HG03060 (cell line): ENCODE measurements around the gene DLX3.

Experiments
- ATAC-seq: cut with Tn5 transposase; IDR thresholded peaks from one replicate; pipeline ENCODE4 v1.9.1; 2021; ENCODE audit warnings: low read depth, moderate number of reproducible peaks; ENCODE audit not compliant: unreplicated experiment

Gene DLX3

DNA sequence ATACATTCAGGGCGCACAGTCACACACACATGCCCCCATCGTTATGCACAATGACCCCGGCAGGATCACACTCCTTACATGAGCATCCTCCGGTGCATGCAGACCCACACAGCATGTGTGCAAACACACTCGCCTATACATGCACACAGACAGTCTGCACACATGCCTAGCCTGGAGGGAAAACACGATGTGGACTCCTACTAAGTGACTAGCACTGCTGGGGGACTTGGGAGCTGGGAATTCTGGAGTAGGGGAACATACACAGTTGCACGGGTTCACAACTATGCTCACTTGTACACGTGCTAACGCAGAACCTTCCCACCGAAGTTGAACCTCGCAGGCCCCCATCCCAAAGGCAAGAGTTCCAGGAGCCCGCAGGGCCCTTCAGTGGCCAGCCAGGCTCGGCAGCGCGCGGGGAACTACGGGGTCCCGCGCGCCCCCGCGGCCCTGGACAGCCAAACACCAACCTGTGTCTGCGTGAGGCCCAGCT, 2.0 kb downstream of the DLX3 start:
- no peak for ATAC-seq

DNA sequence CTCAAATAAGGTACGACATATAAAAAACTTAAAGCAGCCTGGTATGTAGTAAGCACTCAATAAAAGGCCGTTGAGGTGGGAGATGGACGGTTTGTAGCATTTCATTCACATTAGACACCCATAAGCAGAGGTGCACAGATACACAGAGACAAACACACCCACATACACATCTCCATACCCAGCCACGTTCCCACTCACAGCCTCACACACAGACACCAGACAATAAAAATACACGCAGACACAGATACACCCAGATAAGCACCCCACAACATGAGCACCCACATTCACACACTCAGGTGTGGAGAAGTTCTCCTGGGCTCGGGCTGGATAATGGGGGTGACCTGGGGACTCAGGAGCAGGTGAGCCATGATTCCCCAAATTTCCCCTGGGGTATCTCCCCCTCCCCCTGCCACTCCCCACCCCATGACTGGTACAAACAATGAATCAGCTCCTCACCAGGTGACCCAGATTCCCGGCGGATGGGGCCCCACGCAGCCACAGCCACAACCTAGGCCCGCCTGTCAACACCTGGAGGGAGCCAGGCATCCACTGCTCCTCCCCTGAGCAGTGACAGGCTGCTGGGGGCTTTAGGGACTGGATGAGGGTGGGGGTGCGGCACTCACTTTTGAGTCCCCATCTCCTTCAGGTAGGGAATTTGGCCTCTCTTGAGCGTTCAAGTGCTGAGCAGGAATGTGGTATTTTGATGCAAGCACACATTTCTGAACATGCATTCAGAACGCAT, 2.7 kb downstream of the DLX3 start:
- no peak for ATAC-seq

DNA sequence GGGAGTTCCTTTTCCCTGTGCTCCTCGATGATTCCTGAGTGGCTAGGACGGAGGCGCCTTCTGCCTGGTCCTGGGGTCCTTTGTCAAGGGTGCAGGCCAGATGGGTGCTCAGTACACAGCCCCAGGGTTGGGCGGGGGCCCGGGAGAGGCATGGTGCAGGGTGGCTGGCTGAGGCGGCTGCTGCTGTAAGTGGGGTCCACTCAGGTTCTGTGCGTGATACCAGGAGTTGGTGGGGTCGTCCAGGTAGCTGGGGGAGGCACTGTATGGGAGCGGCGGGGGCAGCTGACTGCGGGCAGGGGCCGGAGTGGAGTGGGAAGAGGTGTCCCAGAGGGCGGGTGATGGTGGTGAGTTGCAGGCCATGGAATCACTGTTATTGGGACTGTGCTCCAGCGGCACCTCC, 3.6 kb downstream of the DLX3 start:
- no peak for ATAC-seq

DNA sequence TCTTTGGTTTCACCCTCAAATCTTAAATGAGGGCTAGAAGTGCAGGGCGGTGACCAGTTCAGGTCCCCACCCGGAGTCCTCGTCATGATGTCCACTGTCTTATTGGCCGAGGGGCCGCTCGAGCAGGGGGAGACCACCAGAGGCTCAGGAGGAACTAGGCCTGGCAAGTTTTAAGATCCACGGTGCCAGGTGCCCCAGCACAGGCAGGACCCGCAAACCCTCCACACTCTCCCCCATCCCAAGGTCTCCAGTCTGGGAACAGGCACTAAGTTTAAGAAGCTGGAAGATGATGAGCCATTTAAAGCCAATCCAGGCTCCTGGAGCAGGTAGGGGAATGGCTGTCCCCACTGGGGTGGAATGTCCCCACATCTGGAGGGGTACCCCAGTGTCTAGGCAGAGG, 4.1 kb downstream of the DLX3 start:
- no peak for ATAC-seq

DNA sequence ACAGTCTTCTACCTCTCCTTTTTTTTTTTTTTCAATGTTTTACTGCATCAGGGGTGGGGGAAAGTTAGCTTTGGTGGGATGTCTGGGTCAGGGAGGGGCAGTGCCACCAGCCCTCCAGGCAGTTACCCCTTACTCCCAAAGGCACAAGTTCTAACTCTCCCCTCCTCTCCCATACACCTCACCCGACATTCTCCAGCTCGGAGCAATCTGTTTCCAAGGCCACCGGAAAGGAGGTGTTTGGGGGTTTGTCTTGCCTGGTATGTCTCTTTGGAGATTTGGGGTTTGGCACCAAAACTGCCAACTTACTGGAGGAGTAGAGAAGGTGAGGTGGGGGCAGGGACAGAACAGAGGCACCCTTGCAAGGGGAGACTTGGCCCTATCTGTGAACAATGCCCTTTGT, 4.7 kb downstream of the DLX3 start:
- no peak for ATAC-seq

DNA sequence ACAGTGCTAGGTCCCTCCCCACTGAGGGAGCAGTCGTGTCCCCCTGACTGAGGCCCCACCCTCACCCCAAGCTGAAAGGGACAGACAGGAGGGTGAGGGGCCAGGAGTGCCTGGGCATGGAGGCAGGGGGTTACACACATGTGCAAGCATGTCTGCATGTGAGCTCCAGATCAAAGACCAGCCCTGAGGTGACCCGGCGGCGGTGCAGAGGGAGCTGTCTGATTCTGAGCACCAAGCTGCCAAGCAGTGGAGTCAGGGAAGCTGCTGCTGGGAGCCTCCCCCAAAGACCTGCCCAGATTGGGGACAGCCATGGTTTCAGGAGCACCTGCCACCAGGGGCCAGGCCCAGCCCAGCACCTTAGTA, 5.5 kb downstream of the DLX3 start:
- no peak for ATAC-seq

DNA sequence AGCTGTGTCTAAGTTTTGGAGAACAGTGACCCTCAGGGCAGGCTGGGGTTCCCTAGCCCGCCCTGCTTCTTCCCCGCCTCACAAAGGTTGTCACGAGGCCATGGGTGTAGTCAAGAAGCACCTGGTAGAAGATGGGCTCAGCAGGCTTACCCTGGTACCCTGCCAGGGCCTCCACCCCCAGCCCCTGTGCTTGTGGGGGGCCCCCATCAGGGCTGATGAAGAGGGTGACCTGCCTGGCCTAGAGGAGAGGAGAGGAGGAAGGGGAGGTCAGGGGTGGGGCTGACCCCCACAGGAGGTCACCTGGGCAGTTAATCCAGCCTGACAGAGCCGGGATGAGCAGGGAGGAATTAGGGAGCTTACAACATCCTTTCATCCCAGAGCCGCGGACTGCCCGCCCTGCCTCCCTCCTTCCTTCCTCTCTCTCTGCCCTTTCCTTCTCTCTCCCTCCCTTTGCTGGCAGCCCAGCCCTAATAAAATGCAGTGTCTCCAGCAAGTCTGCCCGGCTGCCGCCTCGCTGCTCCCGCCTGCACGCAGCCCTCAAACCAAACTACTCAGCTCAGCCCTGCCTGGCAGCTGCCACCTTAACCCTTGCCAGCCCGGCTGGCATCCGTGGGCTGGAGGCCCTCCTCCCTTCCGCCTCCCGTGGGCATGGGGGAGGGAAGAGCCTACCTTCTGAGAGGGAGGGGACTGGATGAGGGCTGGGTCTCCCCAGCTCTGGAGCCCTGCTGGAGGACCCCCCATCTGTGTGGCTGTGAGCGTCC, 7.2 kb downstream of the DLX3 start:
- ATAC-seq, result no peak

DNA sequence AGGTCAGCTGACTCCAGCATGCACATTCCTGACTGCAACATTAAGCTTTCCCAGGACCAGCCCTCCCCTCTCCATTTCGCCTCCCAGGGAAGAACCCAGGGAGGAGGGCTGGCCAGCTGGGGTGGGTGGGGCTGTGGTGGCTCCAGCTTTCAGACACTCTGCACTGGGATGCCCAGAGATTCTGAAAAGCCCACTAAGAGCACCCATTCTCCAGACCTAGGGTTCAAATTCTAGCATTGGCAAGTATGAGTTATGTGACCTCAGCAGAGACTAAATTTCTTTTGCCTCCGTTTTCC, 7.8 kb downstream of the DLX3 start:
- no peak for ATAC-seq

DNA sequence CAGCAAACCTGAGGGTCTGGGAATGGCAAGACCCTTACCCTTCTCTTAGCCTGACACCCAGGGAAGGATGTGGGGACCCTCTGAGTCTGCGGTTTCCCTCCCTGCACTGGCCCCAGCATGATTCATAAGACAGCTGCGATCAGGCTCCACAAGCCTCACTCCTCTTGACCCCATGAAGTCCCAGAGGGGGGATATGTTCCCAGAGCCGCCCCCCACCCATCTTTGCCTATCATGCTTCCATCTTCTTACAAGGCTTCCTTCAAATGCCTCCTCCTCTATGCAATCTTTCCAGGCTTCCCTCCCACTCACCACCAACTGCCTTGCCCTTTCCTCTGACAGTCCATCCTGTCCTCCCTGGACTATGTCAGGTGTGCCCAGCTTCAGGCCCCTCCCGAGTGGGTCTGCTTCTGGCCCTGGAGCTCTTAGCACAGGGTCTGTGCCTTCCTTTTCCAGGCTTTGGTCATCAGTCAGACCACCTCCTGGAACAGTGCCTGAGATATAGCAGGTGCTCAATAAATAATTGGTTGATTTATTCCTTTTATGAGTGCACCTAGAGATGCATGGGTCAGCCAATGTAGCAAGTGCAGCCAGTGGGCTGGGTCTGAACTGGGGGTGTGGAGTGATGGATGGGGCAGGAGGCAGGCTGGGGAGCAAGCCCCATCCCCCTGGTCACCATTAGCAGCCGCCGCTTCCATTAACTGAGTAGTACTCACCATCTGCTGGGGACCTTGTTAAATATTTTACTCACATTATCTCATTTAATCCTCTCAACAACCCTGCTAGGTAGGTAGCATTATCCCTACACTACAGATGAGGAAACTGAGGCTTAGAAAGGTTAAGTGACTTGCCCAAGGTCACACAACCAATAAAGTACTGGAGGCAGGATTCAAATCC, 8.4 kb downstream of the DLX3 start:
- ATAC-seq, result no peak

DNA sequence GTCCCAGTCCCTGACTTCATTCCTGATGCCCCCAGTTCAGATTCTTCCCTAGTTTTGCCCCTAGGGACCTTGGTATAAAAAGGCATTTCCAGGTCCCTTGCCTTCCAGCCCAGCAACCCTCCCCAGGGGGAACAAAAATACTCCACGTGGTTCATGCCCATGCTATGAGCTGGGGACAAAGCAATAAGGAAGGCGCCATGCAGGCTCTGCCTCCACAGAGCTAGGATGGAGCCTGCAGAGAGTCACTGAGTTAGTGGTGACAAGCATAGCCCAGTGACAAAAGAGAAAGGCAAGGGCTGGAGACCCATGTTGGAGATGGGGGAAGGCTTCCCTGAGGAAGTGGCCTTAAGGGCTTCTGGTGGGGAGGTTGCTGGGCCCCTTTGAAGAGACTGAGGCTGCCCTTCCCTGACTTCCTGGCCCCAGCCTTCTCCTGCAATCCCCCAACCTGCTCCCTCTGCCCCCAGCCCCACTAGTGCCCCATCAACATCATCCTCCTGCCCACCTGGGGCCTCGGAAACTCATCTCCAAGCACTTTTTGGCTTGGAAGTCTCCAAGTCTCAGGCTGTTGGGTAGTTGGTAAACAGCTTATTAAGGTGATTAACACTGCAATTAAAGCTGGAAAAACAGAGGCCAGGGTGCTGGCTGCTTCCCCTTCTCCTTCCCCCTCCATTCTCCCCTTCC, 9.6 kb downstream of the DLX3 start:
- no peak for ATAC-seq

DNA sequence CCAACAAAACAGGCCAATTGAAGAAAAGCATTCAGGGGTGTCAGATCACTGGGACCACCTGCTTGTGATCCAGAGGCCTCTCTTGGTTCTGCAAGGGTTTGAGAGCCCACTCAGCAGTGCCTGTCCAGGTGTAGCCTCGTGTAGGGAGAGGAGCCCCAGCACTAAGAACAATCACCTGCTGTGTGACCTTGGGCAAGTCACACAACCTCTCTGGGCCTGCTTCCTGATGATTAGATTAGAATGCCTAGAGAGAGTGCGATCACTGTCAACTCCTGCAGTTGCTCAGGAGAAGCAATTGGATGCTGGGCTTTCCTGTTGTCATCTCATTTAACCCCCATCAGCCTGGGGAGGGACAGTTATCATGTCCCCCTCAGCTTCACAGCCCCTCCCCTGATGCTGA, 10.2 kb downstream of the DLX3 start:
- ATAC-seq, result no peak

DNA sequence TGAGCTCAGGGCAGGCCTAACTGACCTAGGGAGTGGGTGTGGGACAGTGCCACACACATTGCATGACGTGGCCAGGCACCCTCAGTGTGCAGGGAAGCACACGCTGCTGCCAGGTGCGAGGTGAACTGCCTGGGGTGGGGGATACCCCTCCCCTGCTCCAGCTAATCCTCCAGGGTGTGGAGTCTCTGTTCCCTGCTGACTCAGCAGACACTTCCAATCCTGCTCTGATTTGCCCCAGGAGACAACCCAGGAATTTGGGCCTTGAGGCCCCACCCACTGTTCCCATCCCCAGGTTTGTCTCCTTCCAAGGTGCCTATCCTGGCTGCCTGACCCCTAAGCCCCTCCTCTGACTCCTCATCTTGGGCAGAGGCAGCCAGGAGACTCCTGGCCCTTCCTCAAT, 10.7 kb downstream of the DLX3 start:
- no peak for ATAC-seq

DNA sequence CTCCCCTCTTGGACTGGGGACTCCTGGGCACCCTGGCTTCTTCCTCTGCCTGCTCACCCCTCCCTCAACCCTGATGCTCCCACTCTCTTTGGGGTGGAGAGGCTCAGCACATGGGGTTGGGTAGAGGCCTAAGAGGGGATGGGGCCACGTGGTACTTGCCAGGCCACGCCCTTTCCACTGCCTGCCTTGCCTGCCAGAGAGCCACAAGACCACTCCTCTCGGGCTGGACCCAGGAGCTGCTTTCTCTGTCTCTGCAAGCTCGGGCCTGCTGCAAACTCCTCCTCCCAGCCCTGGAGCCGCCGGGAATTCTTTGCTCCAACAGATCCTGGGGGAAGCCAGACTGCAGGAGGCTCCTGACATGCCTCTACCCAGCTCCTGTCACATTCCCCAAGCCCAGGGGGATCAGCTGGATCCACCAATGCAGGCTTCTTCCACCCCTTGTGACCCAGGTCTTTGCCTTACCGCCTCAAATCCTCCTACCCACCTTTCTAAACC, 14.3 kb downstream of the DLX3 start:
- ATAC-seq, result no peak

DNA sequence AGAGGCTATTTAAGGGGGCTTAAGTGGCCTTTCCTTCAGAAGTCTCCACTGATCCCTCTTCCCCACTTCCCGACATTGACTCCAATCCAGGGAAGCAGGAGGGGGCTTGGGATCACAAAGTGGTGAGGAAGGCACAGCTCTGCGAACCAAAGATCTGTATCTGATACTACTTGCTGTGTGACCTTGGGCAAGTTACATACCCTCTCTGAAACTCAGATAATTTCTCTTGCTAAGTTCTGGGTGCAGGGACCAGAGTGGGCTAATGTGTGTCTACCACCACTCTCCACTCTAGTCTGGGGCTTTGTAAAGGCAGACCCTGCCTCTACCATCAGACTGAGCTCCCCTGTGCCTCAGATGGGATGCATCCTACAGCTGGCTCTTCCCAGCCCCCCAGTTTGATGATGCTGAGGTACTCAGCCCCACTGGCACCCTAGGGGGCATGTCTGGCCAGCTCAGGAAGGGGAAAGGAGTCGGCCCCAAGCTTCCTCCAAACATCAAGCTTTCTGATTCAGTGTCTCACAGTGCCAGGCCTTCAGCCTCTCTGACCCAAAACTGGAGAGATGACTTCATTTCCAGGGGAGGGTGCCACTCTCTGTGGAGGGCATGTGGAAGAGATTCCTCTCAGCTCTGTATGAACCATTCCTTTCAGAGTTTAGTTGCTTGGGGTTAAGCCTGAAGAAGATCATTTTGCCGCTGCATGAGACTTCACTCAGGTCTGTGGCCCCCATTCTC, 15.1 kb downstream of the DLX3 start:
- ATAC-seq, result no peak

DNA sequence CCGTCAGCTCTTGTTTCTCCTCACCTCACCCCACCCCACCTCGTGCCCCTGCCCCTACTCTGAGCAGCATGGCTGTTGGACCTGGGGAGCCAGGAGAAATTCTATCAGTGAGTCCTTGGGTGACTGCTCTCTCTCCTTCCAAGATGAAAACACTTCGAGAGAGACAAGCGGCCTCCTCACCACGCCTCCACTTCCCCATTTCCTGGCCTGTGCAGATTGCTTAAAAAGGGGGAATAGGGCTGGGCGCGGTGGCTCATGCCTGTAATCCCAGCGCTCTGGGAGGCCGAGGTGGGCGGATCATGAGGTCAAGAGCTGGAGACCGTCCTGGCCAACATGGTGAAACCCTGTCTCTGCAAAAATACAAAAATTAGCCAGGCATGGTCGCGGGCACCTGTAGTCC, 16.5 kb downstream of the DLX3 start:
- no peak for ATAC-seq

DNA sequence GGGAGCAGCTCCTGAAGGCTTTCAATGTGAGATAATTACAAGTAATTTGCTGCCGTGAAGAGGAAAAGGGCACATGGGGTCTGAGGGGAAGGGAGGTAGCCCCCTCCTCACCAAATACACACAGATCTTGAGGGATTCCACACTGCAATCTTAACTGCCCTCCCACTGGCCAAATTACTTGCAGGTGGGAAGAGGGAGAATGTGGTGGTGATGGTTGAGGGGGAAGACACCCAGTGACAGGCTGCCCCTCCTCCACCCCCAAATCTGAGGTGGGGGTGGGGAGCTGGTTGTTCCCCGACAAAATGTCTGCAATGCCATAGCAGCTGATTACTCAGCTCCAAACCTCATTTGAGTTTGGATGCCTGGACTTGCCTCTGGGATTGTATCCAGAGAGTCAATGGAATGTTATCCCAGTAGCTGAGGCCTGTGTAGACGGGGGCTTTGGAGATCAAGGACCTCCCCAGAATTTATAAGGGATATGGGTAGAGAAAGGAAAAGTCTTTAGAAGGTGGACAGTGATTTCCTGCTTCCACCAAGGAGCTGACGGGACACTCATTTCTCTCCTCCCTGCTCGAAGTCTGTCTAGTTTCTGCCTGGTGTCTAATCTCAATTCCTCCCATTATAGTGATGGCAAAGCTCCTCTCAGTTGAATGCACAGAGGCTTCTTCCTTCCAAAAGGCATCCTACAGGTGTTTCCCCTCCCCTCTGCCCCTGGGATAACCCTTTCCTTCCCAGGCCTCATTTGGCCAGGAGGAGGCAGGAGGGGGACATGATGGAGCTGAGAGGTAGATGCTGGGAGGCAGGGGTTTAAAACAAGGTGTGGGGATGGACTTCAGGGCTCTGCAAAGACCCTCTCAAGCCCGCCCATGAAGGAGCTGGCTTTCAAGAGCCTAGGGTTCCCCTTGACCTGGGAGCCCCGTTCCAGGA, 17.3 kb downstream of the DLX3 start:
- no peak for ATAC-seq

DNA sequence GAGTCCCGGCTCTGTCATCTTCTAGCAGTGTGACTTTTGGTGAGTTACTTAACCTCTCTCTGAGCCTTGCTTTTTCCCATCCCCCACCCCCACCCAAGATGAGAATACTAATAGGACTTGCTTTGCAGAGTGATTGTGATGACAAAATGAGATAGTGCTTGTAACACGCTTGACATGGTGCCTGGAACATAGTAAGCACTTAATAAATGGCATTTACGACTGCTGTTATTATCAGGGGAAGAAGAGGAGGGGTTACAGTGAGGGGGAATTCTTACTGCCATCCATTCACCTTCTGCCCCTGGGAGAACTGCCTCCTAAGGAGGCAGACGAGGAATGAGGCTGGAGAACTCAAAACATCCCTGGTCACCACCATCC, 18.2 kb downstream of the DLX3 start:
- ATAC-seq, result no peak

DNA sequence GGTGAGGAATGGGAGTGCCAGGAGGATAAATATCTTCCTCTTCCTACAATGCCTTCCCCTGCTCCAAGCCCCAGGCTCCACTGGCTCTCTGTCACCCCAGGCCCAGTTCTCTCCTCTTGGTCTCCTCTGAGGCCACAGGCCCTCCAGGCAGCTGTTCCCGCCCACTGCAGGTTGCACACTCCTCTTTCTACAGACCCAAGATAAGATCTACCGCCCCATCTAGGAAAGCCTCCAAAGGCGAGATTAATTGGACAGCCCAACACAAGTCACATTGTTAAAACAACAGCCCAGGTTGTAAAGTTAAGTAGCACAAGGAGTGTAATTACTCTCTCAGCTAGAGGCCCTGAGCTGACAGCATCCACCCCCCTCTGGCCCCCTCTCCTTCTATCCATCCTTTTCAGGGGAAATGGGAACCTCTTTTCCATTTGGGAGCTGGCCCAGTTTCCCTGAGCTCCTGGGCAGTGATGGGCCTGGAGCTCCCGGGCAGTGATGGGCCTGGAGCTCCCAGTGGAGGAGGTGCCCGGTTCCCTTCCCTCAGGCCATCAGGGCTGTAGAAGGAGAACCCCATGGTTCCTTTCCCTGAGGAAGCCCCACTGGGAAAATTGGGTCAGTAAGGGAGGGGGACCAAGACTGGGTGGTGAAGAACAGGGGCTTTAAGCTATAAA, 18.7 kb downstream of the DLX3 start:
- no peak for ATAC-seq
